Measurements from ENCODE around the gene ATP6V1D.

- TF ChIP-seq, protein P1, sequence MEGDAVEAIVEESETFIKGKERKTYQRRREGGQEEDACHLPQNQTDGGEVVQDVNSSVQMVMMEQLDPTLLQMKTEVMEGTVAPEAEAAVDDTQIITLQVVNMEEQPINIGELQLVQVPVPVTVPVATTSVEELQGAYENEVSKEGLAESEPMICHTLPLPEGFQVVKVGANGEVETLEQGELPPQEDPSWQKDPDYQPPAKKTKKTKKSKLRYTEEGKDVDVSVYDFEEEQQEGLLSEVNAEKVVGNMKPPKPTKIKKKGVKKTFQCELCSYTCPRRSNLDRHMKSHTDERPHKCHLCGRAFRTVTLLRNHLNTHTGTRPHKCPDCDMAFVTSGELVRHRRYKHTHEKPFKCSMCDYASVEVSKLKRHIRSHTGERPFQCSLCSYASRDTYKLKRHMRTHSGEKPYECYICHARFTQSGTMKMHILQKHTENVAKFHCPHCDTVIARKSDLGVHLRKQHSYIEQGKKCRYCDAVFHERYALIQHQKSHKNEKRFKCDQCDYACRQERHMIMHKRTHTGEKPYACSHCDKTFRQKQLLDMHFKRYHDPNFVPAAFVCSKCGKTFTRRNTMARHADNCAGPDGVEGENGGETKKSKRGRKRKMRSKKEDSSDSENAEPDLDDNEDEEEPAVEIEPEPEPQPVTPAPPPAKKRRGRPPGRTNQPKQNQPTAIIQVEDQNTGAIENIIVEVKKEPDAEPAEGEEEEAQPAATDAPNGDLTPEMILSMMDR (IDR thresholded peaks at IDR 0.05): no peak
- TF ChIP-seq POLR2A (IDR thresholded peaks at IDR 0.05): no peak
These were observed 2.2 kb downstream of the ATP6V1D start for GRCh38 chr14:67357186-67357968.
